ENCODE results near the gene GMDS.

GMDS gene

DNA sequence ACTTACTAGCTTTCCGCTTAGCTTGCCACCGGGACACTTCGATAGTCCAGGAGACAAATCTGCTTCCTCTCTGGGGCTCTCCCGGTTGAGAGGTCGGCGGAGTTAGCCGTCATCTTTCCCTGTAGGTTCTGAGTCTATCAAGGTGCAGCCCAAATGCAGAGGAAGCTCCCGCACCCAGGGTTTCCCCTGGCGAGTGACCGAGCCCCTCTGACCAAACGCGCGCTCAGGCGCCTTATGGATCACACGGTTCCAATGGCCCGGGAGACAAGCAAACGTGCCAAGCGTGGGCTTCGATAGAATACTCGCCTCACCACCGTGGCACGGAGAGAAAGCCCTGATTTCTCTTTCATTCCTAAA is 651.5 kb downstream of the GMDS start:
- no peak for DNase-seq

DNA sequence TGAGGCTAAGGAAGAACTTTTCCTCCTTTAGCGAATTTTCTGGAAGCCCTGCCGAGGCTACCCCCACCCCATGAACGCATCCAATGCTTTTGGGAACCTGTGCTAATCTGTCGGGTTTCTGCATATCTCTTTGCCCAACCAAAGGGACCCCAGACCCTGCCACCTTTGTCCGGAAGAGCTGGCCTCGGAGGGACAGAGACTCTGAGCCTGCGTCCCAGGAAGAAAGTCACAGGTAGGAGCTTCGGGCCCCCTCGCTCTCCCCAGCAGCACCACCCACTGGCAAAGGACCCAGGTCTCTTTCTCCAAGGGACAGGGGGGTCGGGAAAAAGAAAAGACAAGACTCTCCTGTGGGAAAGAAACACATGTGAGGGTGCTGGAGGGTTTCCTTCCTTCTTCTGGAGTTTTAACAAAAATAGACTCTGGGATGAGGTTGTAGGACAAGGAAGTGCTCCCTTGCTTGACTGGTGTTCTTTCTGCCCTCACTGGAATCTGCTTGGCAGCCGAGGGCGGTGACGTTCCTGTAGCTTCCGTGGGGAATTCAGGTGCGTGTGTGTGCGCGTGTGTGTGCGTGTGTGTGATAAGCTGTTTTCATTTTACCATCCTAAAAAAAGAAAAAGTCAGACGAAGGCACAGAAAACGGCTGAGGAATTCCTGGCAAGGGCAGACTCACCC is 652.0 kb downstream of the GMDS start:
- DNase-seq: peak; percentile 1

- peak; percentile 5 for DNase-seq
Observed at GRCh38 chr6:1592852-1593251, 652.6 kb downstream of the GMDS start.

GRCh38 chr6:1591926-1592325 is 653.5 kb downstream of the GMDS start:
- no peak for DNase-seq

- DNase-seq: no peak
Observed at GRCh38 chr6:1591243-1591642, 654.2 kb downstream of the GMDS start.

DNA sequence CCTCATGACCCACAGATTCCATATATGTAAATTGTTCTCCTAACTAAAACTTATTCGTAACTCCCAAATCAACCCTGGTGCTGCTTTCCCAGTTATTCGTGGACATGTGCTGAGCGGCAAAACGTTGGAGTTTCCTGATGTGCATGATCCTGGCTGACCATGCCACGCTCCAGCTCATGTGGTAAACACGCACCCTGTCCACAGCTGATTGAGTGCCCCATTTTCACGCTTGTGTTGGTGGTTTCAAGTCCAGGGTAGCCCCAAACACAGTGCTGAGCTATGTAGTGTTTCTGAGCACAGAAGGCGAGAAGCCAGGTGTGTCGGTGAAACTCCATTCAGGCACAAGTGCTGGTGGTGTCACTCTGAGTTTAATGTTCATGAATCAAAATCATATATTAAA is 654.8 kb downstream of the GMDS start:
- no peak for DNase-seq

DNA sequence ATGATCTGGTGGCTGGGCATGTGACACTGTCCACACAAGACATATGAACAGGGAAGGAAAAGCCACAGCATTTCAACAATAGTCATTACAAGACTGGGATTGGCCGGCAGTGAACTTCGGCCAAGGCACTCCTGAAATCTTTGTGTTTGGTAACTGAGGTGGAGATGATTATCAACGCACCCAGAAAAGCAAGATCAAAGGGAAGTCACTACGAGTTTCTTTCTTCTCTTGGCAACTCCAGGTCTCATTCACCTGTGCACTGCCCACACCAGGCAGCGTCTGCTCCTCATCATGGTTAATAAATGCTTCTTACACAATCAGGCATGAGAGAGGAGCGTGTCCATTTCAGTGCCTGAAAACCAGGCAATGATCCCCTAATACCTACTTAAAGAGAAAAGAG is 656.2 kb downstream of the GMDS start:
- DNase-seq: no peak

GRCh38 chr6:1587977-1588376 is 657.4 kb downstream of the GMDS start:
- no peak for DNase-seq

DNA sequence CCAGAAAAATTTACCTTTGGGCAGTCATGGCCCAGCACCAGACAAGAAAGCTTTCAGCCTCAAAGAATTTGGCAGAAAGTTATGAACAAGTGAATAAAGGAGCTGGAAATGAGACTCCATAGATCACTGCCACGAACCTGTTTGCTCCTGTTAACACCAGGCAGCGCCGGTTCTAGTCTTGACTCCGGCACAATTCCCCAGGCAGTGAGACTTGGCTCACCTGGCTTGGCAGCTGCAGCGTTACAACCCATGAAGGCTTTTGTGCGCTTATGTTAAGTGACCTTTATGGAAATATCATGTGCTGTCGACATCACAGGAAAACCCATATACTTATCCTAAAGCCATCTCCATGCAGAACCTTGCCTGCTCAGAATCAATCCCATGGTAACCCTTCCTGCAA is 657.9 kb downstream of the GMDS start:
- DNase-seq: no peak

GRCh38 chr6:1586861-1587450 is 658.4 kb downstream of the GMDS start:
- no peak for DNase-seq

DNA sequence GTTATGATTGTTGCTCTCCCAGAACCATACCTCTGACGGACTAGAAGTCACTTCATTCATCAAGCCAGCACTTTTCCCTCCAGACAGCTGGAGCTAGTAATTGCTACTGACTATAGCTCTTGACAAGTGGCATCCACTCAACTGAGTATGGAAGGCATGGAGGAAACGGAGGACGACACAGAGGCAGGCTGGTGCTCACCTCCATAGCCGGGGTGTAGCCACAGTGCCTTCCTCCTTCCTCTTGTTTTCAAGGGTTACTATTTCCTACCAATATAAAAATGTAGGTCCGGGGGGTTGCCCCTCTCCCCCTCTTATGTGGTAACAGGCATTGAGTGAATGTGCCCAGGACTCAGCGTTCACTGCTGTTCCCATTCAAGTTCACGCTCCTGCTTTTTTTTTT is 659.1 kb downstream of the GMDS start:
- no peak for DNase-seq

GRCh38 chr6:1585669-1586049 is 659.7 kb downstream of the GMDS start:
- no peak for DNase-seq

DNA sequence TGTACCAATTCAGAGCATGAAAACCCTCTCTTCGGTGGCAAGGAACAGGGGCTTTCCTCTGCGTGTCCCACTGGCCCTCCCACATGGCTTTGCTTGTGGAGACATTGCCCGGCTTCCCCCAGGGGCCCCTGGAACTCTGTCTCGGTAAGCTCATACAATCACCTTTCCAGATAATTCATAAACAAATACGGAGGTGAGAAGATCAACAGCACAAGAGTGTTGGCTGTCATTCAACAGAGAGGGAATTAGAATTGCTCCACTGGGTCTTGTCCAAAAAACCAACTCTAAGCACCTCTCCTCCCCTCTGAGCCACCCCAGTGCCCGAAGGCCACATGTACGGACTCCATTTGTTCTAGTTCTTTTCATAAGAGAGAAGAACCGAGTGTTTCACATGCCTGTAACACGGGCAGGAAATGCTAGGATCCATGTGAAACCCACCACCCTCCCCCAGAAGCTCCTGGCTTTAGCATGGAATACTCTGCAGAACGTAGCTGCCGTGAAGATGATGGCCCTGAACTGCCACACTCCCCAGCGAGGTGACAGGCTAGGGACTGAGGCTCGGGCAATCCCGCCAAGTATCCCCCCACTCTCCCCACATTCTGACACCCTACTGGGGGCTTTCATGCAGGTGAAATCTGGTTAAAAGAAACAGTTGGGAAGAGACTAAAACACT is 660.3 kb downstream of the GMDS start:
- no peak for DNase-seq

DNA sequence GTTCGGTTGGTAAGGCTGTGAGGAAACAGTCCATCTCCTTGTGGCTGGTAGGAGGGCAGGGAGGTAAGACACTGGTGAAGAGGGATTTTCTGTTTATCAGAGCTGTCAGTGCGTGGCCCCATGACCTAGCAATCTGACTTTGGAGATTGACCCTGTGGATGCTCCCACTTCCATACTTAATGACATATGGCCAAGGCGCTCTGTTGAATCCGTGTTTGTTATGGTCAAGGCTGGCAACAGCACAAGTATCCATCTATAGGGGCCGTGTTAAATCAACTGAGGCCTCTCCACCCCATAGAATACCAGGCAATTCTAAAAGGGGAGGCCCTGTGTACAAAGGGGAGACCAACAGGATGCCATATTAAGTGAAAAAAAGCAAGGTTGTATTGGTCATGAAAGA is 661.3 kb downstream of the GMDS start:
- DNase-seq: no peak

GRCh38 chr6:1581120-1581991 is 664.0 kb downstream of the GMDS start:
- no peak for DNase-seq

- no peak for DNase-seq
Observed at GRCh38 chr6:1580585-1580984, 664.8 kb downstream of the GMDS start.

DNA sequence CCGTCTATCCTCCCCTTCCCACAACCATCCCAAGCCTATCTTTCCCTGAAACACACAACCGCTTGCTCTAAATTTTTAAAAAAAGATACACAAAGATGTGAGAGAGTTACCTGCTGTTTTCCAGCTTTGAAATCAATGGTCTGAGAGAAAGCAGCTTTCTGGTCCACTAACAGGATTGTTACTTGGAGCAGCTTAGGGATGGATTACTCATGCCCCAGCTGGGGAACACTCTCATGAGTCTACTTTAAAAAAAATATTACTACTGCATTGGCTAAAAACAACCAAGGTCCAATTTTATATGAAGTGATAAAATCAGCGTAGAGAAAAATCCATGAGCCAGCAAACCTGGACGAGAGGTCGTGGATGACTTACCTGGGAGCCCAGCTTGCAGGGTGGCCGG is 665.3 kb downstream of the GMDS start:
- DNase-seq: no peak

DNA sequence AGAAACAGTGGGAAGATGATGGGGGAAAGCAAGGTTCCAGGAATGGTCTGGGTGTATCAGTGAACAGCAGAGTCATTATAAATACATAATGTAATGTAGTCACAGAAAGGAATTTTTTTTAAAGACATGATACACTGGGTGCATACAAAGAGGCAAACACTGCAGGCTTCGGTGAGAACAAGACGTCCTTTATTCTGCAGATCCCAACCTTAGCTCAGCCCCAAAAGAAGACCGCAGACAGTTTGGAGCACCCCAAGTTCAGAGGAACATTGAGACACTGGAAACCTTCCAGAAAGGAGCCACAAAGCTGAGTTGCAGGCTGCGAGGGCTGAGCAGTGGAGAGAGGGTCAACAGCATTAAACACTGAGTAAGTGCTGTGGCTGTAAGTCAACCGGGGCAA is 666.3 kb downstream of the GMDS start:
- no peak for DNase-seq

DNA sequence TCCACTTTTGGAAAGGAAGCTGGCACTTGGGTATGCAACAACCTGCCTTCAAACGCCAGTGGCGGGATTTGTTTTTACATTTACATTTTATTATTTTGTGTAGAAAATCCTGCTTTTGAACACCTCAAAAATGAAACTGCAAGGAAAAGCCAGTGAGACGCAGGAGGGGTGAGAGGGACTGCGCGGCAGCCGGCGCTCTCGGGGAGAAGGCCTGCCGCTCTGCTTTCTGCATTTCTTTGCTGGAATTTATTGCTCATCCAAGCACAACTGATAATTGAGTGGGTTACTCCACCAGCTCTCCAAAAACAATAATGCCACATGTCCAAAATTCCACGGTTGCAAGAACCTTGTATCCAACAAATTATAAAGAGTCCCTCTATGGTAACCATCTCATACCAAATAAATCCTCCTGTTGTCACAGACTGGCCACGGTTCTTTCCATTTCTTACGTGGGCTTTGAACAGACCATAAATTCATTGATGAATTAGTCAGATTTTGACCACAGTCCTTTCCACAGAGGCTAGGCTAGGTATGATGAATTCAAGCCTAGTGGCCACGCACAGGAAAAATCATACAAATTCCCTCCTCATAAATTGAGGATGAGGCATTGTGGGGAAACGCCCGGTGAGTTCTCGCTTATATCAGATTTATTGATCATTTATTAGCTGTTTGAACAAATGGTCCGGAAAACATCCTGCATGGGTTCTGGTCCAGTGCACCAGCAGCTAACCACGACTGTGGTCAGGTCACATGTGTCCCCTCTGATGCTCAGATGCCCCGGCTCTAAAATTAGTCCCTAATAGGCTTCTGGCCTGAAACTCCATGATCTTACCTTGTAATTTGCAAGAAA is 667.3 kb downstream of the GMDS start:
- DNase-seq: no peak

DNA sequence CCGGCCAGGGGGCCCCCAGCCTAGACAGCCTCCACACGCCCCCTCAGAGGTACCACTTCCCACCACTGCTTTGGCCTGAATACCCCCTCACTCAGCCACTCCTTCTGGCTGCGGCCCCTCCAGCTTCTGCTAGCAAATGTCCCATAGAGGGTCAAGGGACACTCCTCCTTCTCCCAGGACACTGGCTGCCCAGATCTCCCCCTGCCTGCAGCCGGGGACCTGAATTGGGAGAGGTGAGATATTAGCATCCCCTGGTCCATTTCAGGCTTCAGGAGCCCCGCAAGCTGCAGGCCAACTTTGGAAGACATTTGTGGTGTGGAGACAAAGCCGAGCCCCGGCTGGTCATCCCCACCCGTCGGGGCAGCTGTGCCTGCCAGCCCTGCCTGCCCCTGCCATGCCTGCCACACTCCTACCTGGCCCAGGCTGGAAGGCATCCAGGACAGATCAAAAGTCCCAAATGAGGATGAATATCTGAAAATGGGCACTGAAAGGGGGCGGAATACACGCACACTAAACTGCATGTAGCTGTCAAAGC is 668.2 kb downstream of the GMDS start:
- DNase-seq: no peak

DNA sequence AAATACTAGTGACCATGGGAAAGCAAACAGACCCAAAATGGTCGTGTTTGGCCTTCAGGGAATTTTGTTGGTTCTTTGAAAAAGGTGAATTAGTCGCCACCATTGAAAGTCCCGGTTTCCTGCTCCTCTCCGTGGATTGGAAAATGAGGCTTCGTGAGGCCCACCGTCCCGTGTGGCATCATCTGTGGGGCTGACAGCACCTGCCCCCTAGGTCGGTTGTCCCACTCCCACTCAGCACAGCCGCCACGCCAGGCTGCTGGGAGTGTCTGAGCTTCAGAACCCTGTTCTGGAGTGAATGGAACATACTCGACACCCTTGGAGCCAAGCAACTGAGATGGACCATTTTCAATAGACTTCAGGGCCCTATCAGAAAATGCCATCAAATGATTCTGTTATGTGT is 668.7 kb downstream of the GMDS start:
- no peak for DNase-seq

DNA sequence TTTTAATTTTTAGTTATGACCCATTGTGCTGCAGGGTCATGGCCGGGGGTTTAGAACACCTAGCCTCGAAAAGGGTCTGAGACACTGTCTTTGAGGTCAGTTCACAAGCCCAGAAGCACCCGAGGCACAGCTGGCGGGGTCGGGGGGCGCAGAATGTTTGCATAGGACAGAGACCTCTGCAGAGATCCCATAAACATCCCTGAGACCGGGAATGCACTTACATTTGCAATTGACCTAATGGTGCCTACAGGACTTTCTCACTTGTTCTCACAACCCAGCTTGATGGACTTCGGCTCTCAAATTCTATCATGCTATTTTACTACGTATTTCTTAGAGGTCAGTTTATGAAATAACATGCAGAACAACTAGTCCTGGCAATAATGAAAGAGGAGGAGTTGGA is 669.2 kb downstream of the GMDS start:
- no peak for DNase-seq
